Fibroblast of the aortic adventitia (primary cell): Measurements from ENCODE around the gene SIK3. TPM values are rescaled to one million over a fixed set of nuclear protein-coding genes. Genes with fewer than 3 reads are reported as not detected.
A peak's percentile ranks its signal among the peaks of the same experiment; 100 is the strongest.

Experiments
- DNase-seq: peaks from one replicate; pipeline ENCODE4 v3.0.0-alpha.2; 2010; ENCODE audit warnings: low read depth
- H3K4me3 ChIP-seq: 2 replicates; pipeline ENCODE4 v1.5.1; 2011; ENCODE audit warnings: low read depth, mild to moderate bottlenecking, control low read depth, low read length, moderate library complexity
- CTCF ChIP-seq: IDR thresholded peaks from 2 replicates; pipeline ENCODE4 v1.5.1; 2011; ENCODE audit warnings: mild to moderate bottlenecking, low read length, control low read depth, inconsistent platforms; ENCODE audit not compliant: insufficient read depth
- total RNA-seq: library from RNA; depleted of rRNA; stranded (reverse); fragments of >200 nt; gene quantifications from 2 replicates; pipeline ENCODE4 v1.2.3, GENCODE V29; 2012; ENCODE audit warnings: low replicate concordance

Gene SIK3
- total RNA-seq, 1 donor, result 18.4 TPM

DNA sequence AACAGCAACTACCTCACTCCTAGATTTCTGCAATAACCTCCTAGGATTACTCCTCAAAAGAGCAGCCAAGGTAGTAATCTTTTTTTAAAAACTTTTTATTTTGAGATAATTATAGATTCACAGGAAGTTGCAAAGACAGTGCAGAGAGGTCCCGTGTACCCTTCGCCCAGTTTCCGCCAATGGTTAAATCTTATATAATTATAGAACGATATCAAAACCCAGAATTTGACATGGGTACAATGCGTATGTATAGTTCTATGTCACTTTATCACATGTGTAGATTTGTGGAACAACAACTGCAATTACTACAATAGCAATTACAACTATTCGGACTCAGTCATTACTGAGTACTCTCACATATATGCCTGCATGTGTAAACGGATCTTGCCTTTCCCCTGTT lies 166.0 kb downstream of the SIK3 start:
- no peak for DNase-seq
- no peak overlapping the region for H3K4me3 ChIP-seq
- TF ChIP-seq CTCF, result no peak

GRCh38 chr11:116931206-116931953 lies 166.8 kb downstream of the SIK3 start:
- DNase-seq, result peak; percentile 40
- no peak for TF ChIP-seq CTCF

GRCh38 chr11:116930586-116930985 lies 167.6 kb downstream of the SIK3 start:
- peak overlapping the region; percentile 45 for H3K4me3 ChIP-seq
- no peak for DNase-seq
- no peak for TF ChIP-seq CTCF

More at GRCh38 chr11:116931206-116931953, 166.8 kb downstream of the SIK3 start:
- H3K4me3 ChIP-seq, result no peak overlapping the region

GRCh38 chr11:116930177-116930576 lies 168.1 kb downstream of the SIK3 start:
- DNase-seq, result peak; percentile 57
- TF ChIP-seq CTCF, result no peak
- peak overlapping the region; percentile 45 for H3K4me3 ChIP-seq

DNA sequence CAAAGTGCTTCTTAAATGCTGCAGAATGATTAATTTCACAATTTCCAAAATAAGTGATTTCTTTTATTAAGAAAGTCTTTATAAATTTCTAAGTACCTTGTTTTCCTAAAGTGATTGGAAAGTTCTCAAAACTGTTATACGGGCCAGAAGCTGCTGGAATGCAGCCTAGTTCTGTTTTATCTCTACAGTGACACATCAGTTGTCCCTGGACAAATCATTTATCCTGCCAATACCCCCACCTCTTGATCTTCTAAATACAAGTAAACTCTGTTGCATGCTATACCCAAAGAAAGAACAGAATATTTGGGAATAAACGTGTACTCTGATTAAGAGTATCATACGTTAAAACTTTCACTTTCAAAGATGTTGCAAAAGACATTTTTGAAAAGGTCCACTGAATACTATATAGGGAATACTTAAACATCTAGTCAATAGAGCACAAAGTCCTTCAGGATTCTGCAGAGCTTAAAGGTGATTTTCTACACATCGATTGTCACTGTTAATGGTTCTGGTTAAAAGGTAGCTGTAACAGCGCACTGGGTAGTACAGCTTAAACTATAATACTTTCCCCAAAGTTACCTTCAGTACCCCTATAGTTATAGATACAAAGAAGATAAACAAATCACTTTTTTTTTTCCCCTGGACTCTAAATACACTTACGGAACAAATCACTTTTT lies 168.7 kb downstream of the SIK3 start:
- peak; percentile 51 for DNase-seq
- no peak for TF ChIP-seq CTCF
- peak overlapping the region; percentile 45 for H3K4me3 ChIP-seq

DNA sequence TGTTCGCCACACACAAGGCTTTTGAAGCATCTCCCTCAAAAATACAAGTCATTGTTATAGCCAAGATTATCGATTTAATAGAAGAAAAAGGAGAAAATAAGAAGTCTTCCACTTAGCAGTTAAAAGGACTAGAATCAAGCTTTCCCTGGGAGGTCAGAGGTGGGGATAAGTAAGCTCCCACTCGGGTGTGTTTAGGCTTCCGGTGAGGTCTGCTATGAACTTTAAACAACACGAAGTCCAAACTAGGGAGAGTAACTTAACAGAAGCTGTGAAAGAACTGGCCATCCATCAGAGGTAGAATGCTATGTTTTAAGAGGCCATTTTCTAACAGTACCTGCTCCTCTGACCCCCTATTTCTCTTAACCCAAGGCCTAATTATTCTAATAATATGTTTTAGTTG lies 169.4 kb downstream of the SIK3 start:
- TF ChIP-seq CTCF, result no peak
- no peak for DNase-seq
- H3K4me3 ChIP-seq, result no peak overlapping the region
